IMR-90 (cell line): ENCODE results near the gene ZC3H8.

ENCODE experiments used
- CEBPB ChIP-seq: IDR thresholded peaks from 2 replicates; pipeline ENCODE4 v1.6.1; 2012; ENCODE audit warnings: low read depth, low read length, improper control_type of control experiment
- CTCF ChIP-seq: conservative IDR thresholded peaks from 2 replicates; pipeline ENCODE4 v1.5.1; 2012; ENCODE audit warnings: mild to moderate bottlenecking, low read depth, low read length, improper control_type of control experiment
- ELK1 ChIP-seq: fragments of 150-350 bp; IDR thresholded peaks from 2 replicates; pipeline ENCODE4 v1.6.1; 2016; ENCODE audit warnings: low read depth, mild to moderate bottlenecking, low read length, moderate library complexity, borderline replicate concordance
- FOS ChIP-seq: fragments of 150-350 bp; IDR thresholded peaks from 2 replicates; pipeline ENCODE4 v1.6.1; 2016; ENCODE audit warnings: low read depth, low read length
- NFE2L2 ChIP-seq: fragments of 150-350 bp; IDR thresholded peaks from 2 replicates; pipeline ENCODE4 v1.6.1; 2016; ENCODE audit warnings: low read depth, mild to moderate bottlenecking, low read length
- POLR2A ChIP-seq: IDR thresholded peaks from 2 replicates; pipeline ENCODE4 v1.6.1; 2012; ENCODE audit warnings: mild to moderate bottlenecking, low read depth, low read length
- RAD21 ChIP-seq: IDR thresholded peaks from 2 replicates; pipeline ENCODE4 v1.6.1; 2012; ENCODE audit warnings: low read length, improper control_type of control experiment
- RFX5 ChIP-seq: IDR thresholded peaks from 2 replicates; pipeline ENCODE4 v1.8.0; 2012; ENCODE audit warnings: low read depth, mild to moderate bottlenecking, low read length, moderate library complexity
- SMC3 ChIP-seq: fragments of 150-350 bp; IDR thresholded peaks from 2 replicates; pipeline ENCODE4 v1.6.1; 2016; ENCODE audit warnings: low read depth, mild to moderate bottlenecking, antibody characterized with exemption, low read length, moderate library complexity
- USF2 ChIP-seq: fragments of 150-350 bp; IDR thresholded peaks from 2 replicates; pipeline ENCODE4 v1.6.1; 2017; ENCODE audit warnings: mild to moderate bottlenecking, antibody characterized with exemption, low read length, low read depth

GRCh38 chr2:112260295-112260625, 5.4 kb upstream of the ZC3H8 start:
- TF ChIP-seq CTCF: no peak
- TF ChIP-seq RAD21: no peak
- no peak for TF ChIP-seq RFX5
- no peak for TF ChIP-seq POLR2A
- no peak for TF ChIP-seq CEBPB
- TF ChIP-seq USF2: no peak
- no peak for TF ChIP-seq SMC3
- TF ChIP-seq ELK1: no peak
- no peak for TF ChIP-seq NFE2L2
- no peak for TF ChIP-seq FOS
